Mucosa of descending colon (tissue), 3 donors: Measurements from ENCODE around the gene ACAA2. TPM values are rescaled to one million over a fixed set of nuclear protein-coding genes. Genes with fewer than 3 reads are reported as not detected.

ENCODE experiments used
- ATAC-seq: fragments of 200-7000 bp; cut with Tn5 transposase; one replicate; pipeline ENCODE4 v1.9.1; 2020; ENCODE audit warnings: mild to moderate bottlenecking, moderate library complexity
- DNase-seq, 3 donors: peaks; one replicate each; pipeline ENCODE4 v3.0.0-alpha.2; 2020
- H3K36me3 ChIP-seq: fragments of 200-600 bp; one replicate; pipeline ENCODE4 v1.8.0; 2021; ENCODE audit warnings: low read depth, mild to moderate bottlenecking
- H3K4me1 ChIP-seq: fragments of 200-600 bp; one replicate; pipeline ENCODE4 v1.8.0; 2021; ENCODE audit warnings: low read depth, mild to moderate bottlenecking
- H3K4me3 ChIP-seq: fragments of 200-600 bp; one replicate; pipeline ENCODE4 v1.8.0; 2021; ENCODE audit warnings: mild to moderate bottlenecking
- H3K9me3 ChIP-seq: fragments of 200-600 bp; one replicate; pipeline ENCODE4 v1.8.0; 2021; ENCODE audit warnings: mild to moderate bottlenecking
- CTCF ChIP-seq: fragments of 200-600 bp; IDR thresholded peaks from one replicate; pipeline ENCODE4 v1.8.0; 2022; ENCODE audit warnings: antibody characterized with exemption, mild to moderate bottlenecking
- intact Hi-C, 2 donors: fragments of 100-400 bp; cut with DNase I in 1 of 2; cut with micrococcal nuclease in 1 of 2; formaldehyde crosslinking; loops; one replicate each; pipeline versions ENCODE4 v1.11.0 to v1.11.1; 2022; cut with DNase I, micrococcal nuclease
- total RNA-seq, 3 donors: library from RNA; stranded (reverse); fragmentation: NEBNext Ultra II Directional in 2 of 3; extraction: Animal tissue kit (Norgen Biotek cat#: 25700) in 2 of 3; gene quantifications; one replicate each; pipeline versions ENCODE4 v1.2.1 to v1.2.4, GENCODE V29; 2021 to 2023
- donor health status: DM: no; HTN: no; CAD: no; lungs with moderate emphysema.
- donor health status: DM: no; HTN: no; CAD: no.
- donor health status: DM: no; HTN: yes; CAD: no.

The ACAA2 gene
- total RNA-seq, 3 donors from 2014 or later = 148 to 332 (median 281) TPM

- no peak for TF ChIP-seq CTCF
Observed at GRCh38 chr18:49755489-49755888, 57.8 kb downstream of the ACAA2 start.

GRCh38 chr18:49754866-49755265 is 58.5 kb downstream of the ACAA2 start:
- TF ChIP-seq CTCF = no peak
- intact Hi-C loops = no loop called here
- no peak for DNase-seq
- ATAC-seq = no peak
- no peaks in the 10 kb centered on the region for H3K36me3 ChIP-seq
- H3K4me1 ChIP-seq = no peaks in the 10 kb centered on the region
- H3K4me3 ChIP-seq = no peak overlapping the region
- no peaks in the 10 kb centered on the region for H3K9me3 ChIP-seq

More at GRCh38 chr18:49755489-49755888, 57.8 kb downstream of the ACAA2 start:
- H3K4me3 ChIP-seq = no peak overlapping the region
- DNase-seq (no peak), ATAC-seq (no peak)
- H3K36me3 ChIP-seq = no peaks in the 10 kb centered on the region
- intact Hi-C loops = no loop called here
- H3K4me1 ChIP-seq = no peaks in the 10 kb centered on the region
- H3K9me3 ChIP-seq = no peaks in the 10 kb centered on the region

- intact Hi-C loops = no loop called here
- no peak for TF ChIP-seq CTCF
- Histone ChIP-seq H3K4me3 (no peak overlapping the region), H3K9me3 (no peaks in the 10 kb centered on the region), H3K4me1 (no peaks in the 10 kb centered on the region), H3K36me3 (no peaks in the 10 kb centered on the region)
- ATAC-seq (no peak), DNase-seq (no peak)
Observed at GRCh38 chr18:49753643-49754042, 59.7 kb downstream of the ACAA2 start.

GRCh38 chr18:49752095-49752457 is 61.3 kb downstream of the ACAA2 start:
- no peak for ATAC-seq
- intact Hi-C loops = no loop called here

GRCh38 chr18:49751427-49752094 is 61.8 kb downstream of the ACAA2 start:
- ATAC-seq (peak; percentile 49), DNase-seq (no peak)

More at GRCh38 chr18:49752095-49752457, 61.3 kb downstream of the ACAA2 start:
- DNase-seq = no peak
- H3K9me3 ChIP-seq = no peaks in the 10 kb centered on the region
- no peak overlapping the region for H3K4me3 ChIP-seq
- no peak for TF ChIP-seq CTCF
- H3K4me1 ChIP-seq = no peaks in the 10 kb centered on the region
- H3K36me3 ChIP-seq = no peaks in the 10 kb centered on the region

More at GRCh38 chr18:49751427-49752094, 61.8 kb downstream of the ACAA2 start:
- intact Hi-C loops = no loop called here
- H3K4me3 ChIP-seq = no peak overlapping the region
- no peaks in the 10 kb centered on the region for H3K9me3 ChIP-seq
- no peaks in the 10 kb centered on the region for H3K4me1 ChIP-seq
- TF ChIP-seq CTCF = no peak
- no peaks in the 10 kb centered on the region for H3K36me3 ChIP-seq
